Kidney glomerular epithelial cell (primary cell): ENCODE results near the gene ZNF223.
A peak's percentile ranks its signal among the peaks of the same experiment; 100 is the strongest.

Source experiments
- DNase-seq: peaks from one replicate; lab custom pipeline; 2025; lab: John Stamatoyannopoulos, UW

The ZNF223 gene

DNA sequence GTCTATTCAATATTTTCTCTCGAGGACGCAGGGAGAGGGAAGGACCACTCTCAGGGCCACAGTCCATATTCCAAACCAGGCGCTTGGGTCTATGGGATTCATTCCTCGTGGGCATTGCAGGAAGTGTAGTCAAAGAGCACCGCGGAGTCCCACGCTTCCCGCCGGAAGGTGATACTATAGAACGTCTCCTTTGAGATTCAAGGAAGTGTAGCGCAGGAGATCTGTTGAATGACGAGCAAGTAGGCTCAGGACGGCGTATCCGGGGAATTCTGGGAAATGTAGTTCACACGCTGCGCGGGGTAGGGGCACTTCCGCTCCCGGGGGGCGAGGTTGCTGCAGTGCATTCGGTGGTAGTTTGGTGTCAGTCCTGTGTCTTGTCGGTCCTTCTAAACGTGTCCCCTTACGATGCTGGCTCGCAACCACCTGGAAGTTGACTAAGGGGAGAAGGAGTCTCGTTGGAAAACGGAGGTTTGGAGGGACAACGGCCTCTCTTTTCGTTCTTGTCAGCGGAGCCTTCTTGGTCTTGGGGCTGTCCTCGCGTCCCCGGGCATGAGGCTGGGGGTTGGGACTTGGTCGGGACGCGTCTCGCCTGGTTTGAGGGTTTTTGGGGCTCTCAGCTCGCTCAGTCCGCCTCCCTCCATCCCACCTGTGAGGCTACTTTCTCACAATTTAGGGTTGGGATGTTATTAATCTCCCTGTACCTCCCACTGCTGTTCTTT is 20.1 kb downstream of the ZNF223 start, which contains the start of gene ZNF284:
Gene ZNF284 (plus strand): TSS at position 336 of the 719 bp plus-strand sequence. CDS start 4,231 bp downstream, outside the sequence.
- peak; percentile 79 for DNase-seq

DNA sequence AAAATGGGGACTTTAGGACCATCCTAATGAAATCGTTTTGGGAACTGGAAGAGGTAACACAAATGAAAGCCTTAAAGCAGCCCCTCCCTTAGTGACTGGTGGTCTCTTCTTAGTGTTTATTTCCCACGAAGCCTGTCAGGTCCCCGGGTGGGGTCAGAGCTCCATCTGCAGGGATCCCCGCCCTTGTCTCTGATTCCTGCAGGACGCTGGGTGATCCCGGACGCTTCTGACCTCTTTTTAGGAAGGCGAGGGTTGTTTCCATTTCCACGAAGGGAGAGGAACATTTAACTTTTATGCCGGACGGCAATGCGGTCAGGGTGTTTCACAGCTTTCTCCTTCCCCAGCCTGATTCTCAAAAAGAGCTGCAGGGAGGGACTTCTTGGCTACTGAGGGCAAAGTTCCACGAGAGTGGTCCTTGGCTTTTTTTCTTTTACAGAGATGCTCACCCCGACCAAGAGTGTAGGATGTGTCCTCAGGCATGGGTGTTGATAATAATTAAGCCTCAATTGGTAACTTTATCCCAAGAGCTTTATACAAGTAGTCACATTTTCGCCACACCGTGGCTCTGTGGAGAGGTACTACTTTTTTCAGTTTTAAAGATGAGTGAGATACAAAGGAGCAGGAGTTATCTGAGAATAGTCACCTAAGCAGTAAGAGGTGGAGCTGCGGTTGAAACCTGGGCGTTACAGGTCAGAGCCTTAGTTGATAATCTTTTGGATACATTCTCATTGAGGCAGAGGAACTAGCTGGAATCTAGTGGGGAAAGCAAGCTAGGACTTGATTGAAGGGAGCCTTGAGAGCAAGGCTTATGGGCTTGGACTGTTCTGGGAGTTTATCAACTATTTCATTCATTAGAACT is 20.9 kb downstream of the ZNF223 start:
- peak; percentile 16 for DNase-seq

- DNase-seq, result no peak
These were observed 24.5 kb downstream of the ZNF223 start for GRCh38 chr19:44076325-44076724.

DNA sequence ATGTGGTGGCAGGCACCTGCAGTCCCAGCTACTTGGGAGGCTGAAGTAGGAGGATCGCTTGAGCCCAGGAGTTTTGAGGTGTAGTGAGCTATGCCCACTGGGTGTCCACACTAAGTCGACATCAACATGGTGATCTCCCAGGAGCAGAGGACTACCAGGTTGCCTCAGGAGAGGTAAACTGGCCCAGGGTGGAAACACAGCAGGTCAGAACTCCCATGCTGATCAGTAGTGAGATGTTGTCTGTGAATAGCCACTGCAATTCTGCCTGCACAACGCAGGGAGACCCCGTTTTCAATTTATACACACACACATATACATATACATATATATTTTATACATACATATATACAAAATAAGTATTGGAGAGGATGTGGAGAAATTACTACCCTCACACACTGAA is 40.3 kb downstream of the ZNF223 start:
- no peak for DNase-seq

GRCh38 chr19:44093931-44094765 is 42.3 kb downstream of the ZNF223 start, which contains the start of gene ZNF224:
TSS of gene ZNF224 (plus strand) at chr19:44094361. CDS start at chr19:44097874, 3,513 bp downstream.
- peak; percentile 90 for DNase-seq

DNA sequence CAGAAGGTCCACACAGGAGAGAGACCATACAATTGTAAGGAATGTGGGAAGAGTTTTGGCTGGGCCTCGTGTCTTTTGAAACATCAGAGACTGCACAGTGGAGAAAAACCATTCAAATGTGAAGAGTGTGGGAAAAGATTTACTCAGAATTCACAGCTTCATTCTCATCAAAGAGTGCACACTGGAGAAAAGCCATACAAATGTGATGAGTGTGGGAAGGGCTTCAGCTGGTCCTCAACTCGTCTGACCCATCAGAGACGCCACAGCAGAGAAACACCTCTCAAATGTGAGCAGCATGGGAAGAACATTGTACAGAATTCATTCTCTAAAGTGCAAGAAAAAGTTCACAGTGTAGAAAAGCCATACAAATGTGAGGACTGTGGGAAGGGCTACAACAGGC is 55.9 kb downstream of the ZNF223 start:
- DNase-seq, result no peak

- no peak for DNase-seq
These were observed 57.6 kb downstream of the ZNF223 start for GRCh38 chr19:44109458-44109857.

- DNase-seq, result peak; percentile 71
These were observed 60.2 kb downstream of the ZNF223 start for GRCh38 chr19:44111910-44112463.

DNA sequence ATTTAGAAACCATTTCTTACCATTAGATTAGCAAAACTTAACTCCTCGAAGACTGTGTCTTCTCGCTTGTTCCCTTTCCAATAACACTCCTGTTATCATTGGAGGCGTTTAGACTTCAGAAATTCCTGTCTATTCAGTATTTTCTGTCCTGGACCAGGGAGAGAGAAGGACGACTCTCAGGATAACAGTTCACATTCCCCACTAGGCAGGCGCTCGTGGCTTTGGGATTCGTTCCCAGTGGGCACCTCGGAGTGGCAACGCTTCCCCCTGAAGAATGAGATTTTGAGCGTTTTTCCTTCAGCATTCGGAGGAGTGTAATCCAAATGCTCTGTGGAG is 60.9 kb downstream of the ZNF223 start:
- no peak for DNase-seq

DNA sequence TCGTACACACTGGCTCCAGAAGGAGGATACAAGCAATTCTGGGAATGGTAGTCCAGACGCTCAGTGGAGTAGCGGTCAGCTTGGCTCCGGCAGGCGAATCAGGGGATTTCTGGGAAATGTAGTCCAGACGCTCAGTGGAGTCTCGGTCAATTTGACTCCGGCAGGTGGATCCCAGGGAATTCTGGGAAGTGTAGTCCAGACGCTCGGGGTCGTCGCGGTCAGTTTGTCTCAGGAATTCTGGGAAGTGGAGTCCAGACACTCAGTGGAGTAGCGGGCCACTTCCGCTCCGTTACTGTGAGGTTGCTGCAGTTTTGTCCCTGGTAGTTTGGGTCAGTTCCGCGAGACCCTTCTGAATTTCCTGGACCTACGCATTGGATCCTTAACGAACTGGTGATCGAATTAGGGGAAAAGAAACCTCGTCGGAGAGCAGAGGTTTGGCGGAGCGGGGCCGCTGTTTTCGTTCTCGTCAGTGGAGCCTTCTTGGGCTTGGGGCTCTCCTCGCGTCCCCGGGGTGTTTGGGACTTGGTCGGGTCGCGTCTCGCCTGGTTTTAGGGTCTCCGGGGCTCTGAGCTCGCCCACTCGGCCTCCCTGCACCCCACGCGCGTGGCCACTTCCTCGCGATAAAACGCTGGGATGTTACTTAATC is 61.4 kb downstream of the ZNF223 start, which contains the start of gene ZNF225:
Gene ZNF225 (plus strand): TSS at position 262 of the 646 bp plus-strand sequence. CDS start 2,429 bp downstream, outside the sequence.
- DNase-seq, result peak; percentile 98

DNA sequence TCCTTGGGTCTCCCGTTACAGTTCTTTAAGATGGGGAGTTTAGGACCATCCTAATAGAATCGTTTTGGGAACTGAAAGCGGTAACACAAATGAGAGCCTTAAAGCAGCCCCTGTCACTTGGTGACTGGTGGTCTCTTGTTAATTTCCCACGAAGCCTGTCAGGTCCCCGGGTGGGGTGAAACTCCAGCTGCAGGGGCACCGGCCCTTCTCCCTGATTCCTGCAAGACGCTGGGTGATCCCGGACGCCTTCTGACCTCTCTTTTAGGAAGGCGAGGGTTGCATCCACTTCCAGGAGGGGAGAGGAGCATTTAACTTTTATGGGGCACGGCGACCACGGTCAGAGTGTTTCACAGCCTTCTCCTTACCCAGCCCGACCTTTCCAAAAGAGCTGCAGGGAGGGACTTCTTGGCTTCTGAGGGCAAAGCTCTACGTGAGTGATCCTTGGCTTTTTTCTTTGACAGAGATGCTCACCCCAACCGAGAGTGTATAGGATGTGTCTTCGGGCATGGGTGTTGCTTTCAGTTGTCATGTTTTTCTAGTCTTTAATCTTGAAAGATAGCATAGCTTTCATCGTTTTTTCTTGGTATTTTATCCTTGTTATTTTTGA is 62.1 kb downstream of the ZNF223 start:
- DNase-seq, result no peak
